ENCODE data around the gene SLC29A1.
"Not testable (repeated sequence)": the region's sequence is repeated elsewhere in the genome, so short reads cannot be mapped to it uniquely, and the experiment has no call there.

SLC29A1 gene

GRCh38 chr6:44228433-44228832 lies 5.0 kb downstream of the SLC29A1 start:
- no peak for DNase-seq (ENCODE audit: low read depth in 2 of 2)
- no peak overlapping the region for H3K4me3 ChIP-seq (replicated peaks in 1 of 2; ENCODE audit: low read depth in 2 of 2, low read length in 2 of 2)
- TF ChIP-seq CTCF (IDR thresholded peaks at IDR 0.05; ENCODE audit: low read depth, low read length): no peak

GRCh38 chr6:44228836-44229235 lies 5.4 kb downstream of the SLC29A1 start:
- H3K4me3 ChIP-seq (replicated peaks in 1 of 2; ENCODE audit: low read depth in 2 of 2, low read length in 2 of 2): no peak overlapping the region
- no peak for TF ChIP-seq CTCF (IDR thresholded peaks at IDR 0.05; ENCODE audit: low read depth, low read length)
- DNase-seq (ENCODE audit: low read depth in 2 of 2): no peak

- TF ChIP-seq CTCF (IDR thresholded peaks at IDR 0.05; ENCODE audit: low read depth, low read length): no peak
- no peak overlapping the region for H3K4me3 ChIP-seq (replicated peaks in 1 of 2; ENCODE audit: low read depth in 2 of 2, low read length in 2 of 2)
- no peak for DNase-seq (ENCODE audit: low read depth in 2 of 2)
Observed at GRCh38 chr6:44229376-44230033, 6.1 kb downstream of the SLC29A1 start.

- no peak for TF ChIP-seq CTCF (IDR thresholded peaks at IDR 0.05; ENCODE audit: low read depth, low read length)
- no peak for DNase-seq (ENCODE audit: low read depth in 2 of 2)
- no peak overlapping the region for H3K4me3 ChIP-seq (replicated peaks in 1 of 2; ENCODE audit: low read depth in 2 of 2, low read length in 2 of 2)
Observed at GRCh38 chr6:44230034-44230675, 6.8 kb downstream of the SLC29A1 start.

GRCh38 chr6:44231426-44231825 lies 8.0 kb downstream of the SLC29A1 start:
- DNase-seq (ENCODE audit: low read depth in 2 of 2); H3K4me3 ChIP-seq (replicated peaks in 1 of 2; ENCODE audit: low read depth in 2 of 2, low read length in 2 of 2): not testable (repeated sequence)

GRCh38 chr6:44232676-44233566 lies 9.5 kb downstream of the SLC29A1 start:
- no peak overlapping the region for H3K4me3 ChIP-seq (replicated peaks in 1 of 2; ENCODE audit: low read depth in 2 of 2, low read length in 2 of 2)
- no peak for DNase-seq (ENCODE audit: low read depth in 2 of 2)
- no peak for TF ChIP-seq CTCF (IDR thresholded peaks at IDR 0.05; ENCODE audit: low read depth, low read length)

- DNase-seq (ENCODE audit: low read depth in 2 of 2): no peak
- TF ChIP-seq CTCF (IDR thresholded peaks at IDR 0.05; ENCODE audit: low read depth, low read length): no peak
- no peak overlapping the region for H3K4me3 ChIP-seq (replicated peaks in 1 of 2; ENCODE audit: low read depth in 2 of 2, low read length in 2 of 2)
Observed at GRCh38 chr6:44233567-44234100, 10.2 kb downstream of the SLC29A1 start.
